HCT116 (cell line): ENCODE data around the gene VPS26B.

ENCODE experiments used
- EZH2 ChIP-seq: fragments of 200-600 bp; sonication (generic); IDR thresholded peaks from 2 replicates; pipeline ENCODE4 v1.6.1; 2017; ENCODE audit warnings: antibody characterized with exemption, mixed run types
- EZH2phosphoT487 ChIP-seq: fragments of 200-600 bp; IDR thresholded peaks from 2 replicates; pipeline ENCODE4 v1.6.1; 2018; ENCODE audit warnings: antibody characterized with exemption, borderline replicate concordance
- POLR2A ChIP-seq: IDR thresholded peaks from 2 replicates; pipeline ENCODE4 v1.7.0; 2011; ENCODE audit warnings: borderline replicate concordance; ENCODE audit not compliant: insufficient read depth, insufficient read length; ENCODE audit errors: extremely low read depth
- POLR2AphosphoS5 ChIP-seq: IDR thresholded peaks from 2 replicates; pipeline ENCODE4 v1.6.1; 2011; ENCODE audit warnings: mild to moderate bottlenecking, low read depth, low read length, moderate library complexity
- SIN3A ChIP-seq: IDR thresholded peaks from 2 replicates; pipeline ENCODE4 v1.6.1; 2012; ENCODE audit warnings: low read depth
- SRF ChIP-seq: IDR thresholded peaks from 2 replicates; pipeline ENCODE4 v1.6.1; 2012; ENCODE audit warnings: low read depth
- YY1 ChIP-seq: IDR thresholded peaks from 2 replicates; pipeline ENCODE4 v1.6.1; 2011; ENCODE audit warnings: low read length, low read depth, moderate library complexity, mild to moderate bottlenecking; ENCODE audit not compliant: insufficient replicate concordance; ENCODE audit errors: extremely low read depth
- ZFX ChIP-seq: fragments of 450-650 bp; IDR thresholded peaks from 2 replicates; pipeline ENCODE4 v1.6.1; 2017
- TF ChIP-seq, protein P1 (sequence below): IDR thresholded peaks from 2 replicates; pipeline ENCODE4 v1.6.1; 2012
- TF ChIP-seq, protein P2 (sequence below), 3 experiments: fragments of 200-600 bp in 1 of 3; sonication (generic) in 1 of 3; IDR thresholded peaks in 2 of 3; conservative IDR thresholded peaks in 1 of 3; 2 replicates each; pipeline ENCODE4 v1.5.1; 2012 to 2017; ENCODE audit warnings: low read depth in 2 of 3, low read length in 2 of 3, antibody characterized with exemption in 1 of 3, borderline replicate concordance in 1 of 3, control low read depth in 1 of 3, mild to moderate bottlenecking in 1 of 3, mixed read lengths in 1 of 3, mixed run types in 1 of 3, moderate library complexity in 1 of 3; ENCODE audit not compliant: insufficient read depth in 1 of 3
- TF ChIP-seq, protein P3 (sequence below): IDR thresholded peaks from 2 replicates; pipeline ENCODE4 v1.6.1; 2012
- TF ChIP-seq, protein P4 (sequence below): IDR thresholded peaks from 2 replicates; pipeline ENCODE4 v1.6.1; 2011; ENCODE audit warnings: mild to moderate bottlenecking, low read length, moderate library complexity; ENCODE audit not compliant: insufficient replicate concordance; ENCODE audit errors: extremely low read depth

DNA sequence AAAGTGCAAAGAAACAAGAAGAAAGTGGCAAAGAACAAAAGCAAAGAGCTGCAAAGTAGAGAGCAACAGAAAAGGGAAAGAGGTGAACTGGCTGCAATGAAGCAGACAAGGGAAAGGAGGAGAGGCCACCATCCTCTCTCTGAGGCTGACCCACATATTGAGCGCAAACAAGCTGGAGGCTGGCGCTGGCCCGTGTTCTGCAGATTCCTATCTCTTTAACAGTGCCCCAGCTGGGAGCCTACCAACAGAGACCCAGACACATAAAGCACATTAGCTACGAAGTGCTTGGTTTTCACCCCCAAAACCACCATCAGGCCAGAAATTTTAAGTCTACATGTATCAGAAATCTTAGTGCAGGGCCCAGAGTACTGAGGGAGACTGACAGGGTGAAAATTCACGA is 18.3 kb upstream of the VPS26B start:
- TF ChIP-seq, protein P1, sequence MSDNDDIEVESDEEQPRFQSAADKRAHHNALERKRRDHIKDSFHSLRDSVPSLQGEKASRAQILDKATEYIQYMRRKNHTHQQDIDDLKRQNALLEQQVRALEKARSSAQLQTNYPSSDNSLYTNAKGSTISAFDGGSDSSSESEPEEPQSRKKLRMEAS: no peak
- TF ChIP-seq SIN3A (no peak), POLR2AphosphoS5 (no peak), EZH2phosphoT487 (no peak), EZH2 (no peak), POLR2A (no peak), YY1 (no peak), SRF (no peak), ZFX (no peak)
- TF ChIP-seq, protein P2, sequence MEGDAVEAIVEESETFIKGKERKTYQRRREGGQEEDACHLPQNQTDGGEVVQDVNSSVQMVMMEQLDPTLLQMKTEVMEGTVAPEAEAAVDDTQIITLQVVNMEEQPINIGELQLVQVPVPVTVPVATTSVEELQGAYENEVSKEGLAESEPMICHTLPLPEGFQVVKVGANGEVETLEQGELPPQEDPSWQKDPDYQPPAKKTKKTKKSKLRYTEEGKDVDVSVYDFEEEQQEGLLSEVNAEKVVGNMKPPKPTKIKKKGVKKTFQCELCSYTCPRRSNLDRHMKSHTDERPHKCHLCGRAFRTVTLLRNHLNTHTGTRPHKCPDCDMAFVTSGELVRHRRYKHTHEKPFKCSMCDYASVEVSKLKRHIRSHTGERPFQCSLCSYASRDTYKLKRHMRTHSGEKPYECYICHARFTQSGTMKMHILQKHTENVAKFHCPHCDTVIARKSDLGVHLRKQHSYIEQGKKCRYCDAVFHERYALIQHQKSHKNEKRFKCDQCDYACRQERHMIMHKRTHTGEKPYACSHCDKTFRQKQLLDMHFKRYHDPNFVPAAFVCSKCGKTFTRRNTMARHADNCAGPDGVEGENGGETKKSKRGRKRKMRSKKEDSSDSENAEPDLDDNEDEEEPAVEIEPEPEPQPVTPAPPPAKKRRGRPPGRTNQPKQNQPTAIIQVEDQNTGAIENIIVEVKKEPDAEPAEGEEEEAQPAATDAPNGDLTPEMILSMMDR (IDR thresholded peaks at IDR 0.05 in 2 of 3, conservative IDR thresholded peaks at IDR 0.05 in 1 of 3; ENCODE audit: borderline replicate concordance in 1 of 3, insufficient read depth in 1 of 3, low read depth in 2 of 3, low read length in 2 of 3): no peak
- TF ChIP-seq, protein P3, sequence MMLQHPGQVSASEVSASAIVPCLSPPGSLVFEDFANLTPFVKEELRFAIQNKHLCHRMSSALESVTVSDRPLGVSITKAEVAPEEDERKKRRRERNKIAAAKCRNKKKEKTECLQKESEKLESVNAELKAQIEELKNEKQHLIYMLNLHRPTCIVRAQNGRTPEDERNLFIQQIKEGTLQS: no peak
- TF ChIP-seq, protein P4, sequence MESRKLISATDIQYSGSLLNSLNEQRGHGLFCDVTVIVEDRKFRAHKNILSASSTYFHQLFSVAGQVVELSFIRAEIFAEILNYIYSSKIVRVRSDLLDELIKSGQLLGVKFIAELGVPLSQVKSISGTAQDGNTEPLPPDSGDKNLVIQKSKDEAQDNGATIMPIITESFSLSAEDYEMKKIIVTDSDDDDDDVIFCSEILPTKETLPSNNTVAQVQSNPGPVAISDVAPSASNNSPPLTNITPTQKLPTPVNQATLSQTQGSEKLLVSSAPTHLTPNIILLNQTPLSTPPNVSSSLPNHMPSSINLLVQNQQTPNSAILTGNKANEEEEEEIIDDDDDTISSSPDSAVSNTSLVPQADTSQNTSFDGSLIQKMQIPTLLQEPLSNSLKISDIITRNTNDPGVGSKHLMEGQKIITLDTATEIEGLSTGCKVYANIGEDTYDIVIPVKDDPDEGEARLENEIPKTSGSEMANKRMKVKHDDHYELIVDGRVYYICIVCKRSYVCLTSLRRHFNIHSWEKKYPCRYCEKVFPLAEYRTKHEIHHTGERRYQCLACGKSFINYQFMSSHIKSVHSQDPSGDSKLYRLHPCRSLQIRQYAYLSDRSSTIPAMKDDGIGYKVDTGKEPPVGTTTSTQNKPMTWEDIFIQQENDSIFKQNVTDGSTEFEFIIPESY: no peak
